ENCODE results near the gene TOMM7.

Gene TOMM7

DNA sequence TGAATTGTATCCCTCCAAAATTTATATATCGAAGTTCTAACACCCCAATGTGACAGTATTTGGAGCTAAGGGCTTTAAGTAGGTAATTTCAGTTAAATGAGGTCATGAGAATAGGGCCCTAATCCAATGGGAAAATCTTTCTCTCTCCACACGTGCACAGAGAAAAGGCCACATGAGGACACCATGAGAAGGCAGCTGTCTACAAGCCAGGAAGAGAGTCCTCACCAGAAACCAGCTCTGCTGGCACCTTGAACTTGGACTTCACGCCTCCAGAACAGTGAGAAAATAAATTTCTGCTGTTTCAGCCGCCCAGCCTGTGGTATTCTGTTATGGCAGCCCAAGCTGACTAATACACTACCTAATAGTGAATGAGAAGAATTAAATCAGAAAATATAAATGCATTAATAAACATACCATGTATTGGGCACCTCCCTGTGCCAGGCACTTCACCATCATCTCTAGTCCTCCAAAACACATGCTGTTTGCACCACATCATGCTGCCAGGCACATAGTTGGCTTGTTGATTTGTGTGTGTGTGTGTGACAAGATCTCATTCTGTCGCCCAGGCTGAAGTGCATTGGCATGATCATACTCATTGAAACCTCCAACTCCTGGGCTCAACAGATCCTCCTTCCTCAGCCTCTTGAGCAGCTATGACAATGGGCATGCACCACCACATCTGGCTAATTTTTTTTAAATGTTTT is 9.1 kb upstream of the TOMM7 start:
- TF ChIP-seq FOXP2 (optimal IDR thresholded peaks at IDR 0.05; ENCODE audit: borderline replicate concordance, extremely low read depth, extremely low read length, insufficient read depth) (no peak), POLR2AphosphoS5 (IDR thresholded peaks at IDR 0.05; ENCODE audit: low read depth, low read length) (no peak)
- TF ChIP-seq, protein P1, sequence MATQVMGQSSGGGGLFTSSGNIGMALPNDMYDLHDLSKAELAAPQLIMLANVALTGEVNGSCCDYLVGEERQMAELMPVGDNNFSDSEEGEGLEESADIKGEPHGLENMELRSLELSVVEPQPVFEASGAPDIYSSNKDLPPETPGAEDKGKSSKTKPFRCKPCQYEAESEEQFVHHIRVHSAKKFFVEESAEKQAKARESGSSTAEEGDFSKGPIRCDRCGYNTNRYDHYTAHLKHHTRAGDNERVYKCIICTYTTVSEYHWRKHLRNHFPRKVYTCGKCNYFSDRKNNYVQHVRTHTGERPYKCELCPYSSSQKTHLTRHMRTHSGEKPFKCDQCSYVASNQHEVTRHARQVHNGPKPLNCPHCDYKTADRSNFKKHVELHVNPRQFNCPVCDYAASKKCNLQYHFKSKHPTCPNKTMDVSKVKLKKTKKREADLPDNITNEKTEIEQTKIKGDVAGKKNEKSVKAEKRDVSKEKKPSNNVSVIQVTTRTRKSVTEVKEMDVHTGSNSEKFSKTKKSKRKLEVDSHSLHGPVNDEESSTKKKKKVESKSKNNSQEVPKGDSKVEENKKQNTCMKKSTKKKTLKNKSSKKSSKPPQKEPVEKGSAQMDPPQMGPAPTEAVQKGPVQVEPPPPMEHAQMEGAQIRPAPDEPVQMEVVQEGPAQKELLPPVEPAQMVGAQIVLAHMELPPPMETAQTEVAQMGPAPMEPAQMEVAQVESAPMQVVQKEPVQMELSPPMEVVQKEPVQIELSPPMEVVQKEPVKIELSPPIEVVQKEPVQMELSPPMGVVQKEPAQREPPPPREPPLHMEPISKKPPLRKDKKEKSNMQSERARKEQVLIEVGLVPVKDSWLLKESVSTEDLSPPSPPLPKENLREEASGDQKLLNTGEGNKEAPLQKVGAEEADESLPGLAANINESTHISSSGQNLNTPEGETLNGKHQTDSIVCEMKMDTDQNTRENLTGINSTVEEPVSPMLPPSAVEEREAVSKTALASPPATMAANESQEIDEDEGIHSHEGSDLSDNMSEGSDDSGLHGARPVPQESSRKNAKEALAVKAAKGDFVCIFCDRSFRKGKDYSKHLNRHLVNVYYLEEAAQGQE (IDR thresholded peaks at IDR 0.05; ENCODE audit: insufficient read depth in 1 of 2, low read depth in 2 of 2, low read length in 2 of 2) = no peak

DNA sequence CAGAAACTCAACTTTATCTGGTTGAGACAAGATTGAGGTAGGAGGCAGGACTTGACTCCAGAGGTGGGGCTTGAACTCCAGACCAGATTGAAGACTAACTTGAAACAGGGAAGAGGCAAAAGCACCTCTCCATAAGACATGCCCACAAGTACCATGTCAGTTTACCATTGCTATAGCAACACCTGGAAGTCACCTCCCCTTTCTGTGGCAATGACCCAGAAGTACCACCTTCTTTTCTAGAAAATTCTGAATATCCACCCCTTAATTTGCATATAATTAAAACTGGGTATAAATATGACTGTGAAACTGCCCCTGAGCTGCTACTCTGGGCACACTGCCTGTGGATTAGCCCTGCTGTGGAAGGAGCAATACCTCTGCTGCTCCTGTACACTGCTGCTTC is 4.9 kb upstream of the TOMM7 start:
- TF ChIP-seq TAF1 (IDR thresholded peaks at IDR 0.05; ENCODE audit: borderline replicate concordance, insufficient read depth, low read length) = no peak
- TF ChIP-seq FOXP2 (optimal IDR thresholded peaks at IDR 0.05; ENCODE audit: borderline replicate concordance, extremely low read depth, extremely low read length, insufficient read depth) = no peak
- TF ChIP-seq, protein P1 (IDR thresholded peaks at IDR 0.05; ENCODE audit: insufficient read depth in 1 of 2, low read depth in 2 of 2, low read length in 2 of 2) = no peak
- TF ChIP-seq SIN3A (IDR thresholded peaks at IDR 0.05; ENCODE audit: borderline replicate concordance, insufficient read depth, low read length) = no peak
- no peak for TF ChIP-seq POLR2AphosphoS5 (IDR thresholded peaks at IDR 0.05; ENCODE audit: low read depth, low read length)

DNA sequence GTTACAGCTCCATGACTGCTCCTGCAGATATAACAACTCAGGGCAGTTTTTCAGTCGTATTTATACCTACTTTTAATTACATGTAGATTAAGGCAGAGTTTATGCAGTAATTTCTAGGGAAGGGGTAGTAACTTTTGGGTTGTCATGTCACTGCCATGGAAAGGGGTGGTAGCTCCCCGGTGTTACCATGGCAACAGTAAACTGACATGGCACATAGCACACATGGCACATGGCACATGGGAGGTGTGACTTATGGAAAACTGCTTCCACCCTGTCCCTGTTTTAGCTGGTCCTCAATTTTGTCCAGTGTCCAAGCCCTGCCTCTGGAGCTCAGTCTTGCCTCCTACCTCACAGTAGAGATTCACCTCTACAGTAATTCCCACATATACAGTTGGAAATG is 3.9 kb upstream of the TOMM7 start:
- TF ChIP-seq TAF1 (IDR thresholded peaks at IDR 0.05; ENCODE audit: borderline replicate concordance, insufficient read depth, low read length) (no peak), POLR2AphosphoS5 (IDR thresholded peaks at IDR 0.05; ENCODE audit: low read depth, low read length) (no peak), SIN3A (IDR thresholded peaks at IDR 0.05; ENCODE audit: borderline replicate concordance, insufficient read depth, low read length) (no peak), FOXP2 (optimal IDR thresholded peaks at IDR 0.05; ENCODE audit: borderline replicate concordance, extremely low read depth, extremely low read length, insufficient read depth) (no peak)
- TF ChIP-seq, protein P1 (IDR thresholded peaks at IDR 0.05; ENCODE audit: insufficient read depth in 1 of 2, low read depth in 2 of 2, low read length in 2 of 2) = no peak

DNA sequence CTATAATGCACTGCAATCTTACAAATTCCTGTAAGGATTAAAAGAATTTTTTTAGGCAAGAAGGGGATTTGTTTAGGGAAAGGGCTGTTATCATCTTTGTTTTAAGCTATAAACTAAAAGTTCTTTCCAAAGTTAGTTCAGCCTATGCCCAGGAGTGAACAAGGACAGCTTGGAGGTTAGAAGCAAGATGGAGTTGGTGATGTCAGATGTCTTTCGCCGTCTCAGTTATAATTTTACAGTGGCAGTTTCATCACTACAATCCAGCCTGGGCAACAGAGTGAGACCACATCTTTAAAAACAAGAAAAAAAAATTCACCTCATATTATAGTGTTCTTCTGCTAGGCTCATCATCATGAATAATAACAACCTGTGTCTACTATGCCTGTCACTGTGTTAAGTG is 2.1 kb upstream of the TOMM7 start:
- TF ChIP-seq, protein P1 (IDR thresholded peaks at IDR 0.05; ENCODE audit: insufficient read depth in 1 of 2, low read depth in 2 of 2, low read length in 2 of 2) = no peak
- TF ChIP-seq POLR2AphosphoS5 (IDR thresholded peaks at IDR 0.05; ENCODE audit: low read depth, low read length) = no peak
- TF ChIP-seq SIN3A (IDR thresholded peaks at IDR 0.05; ENCODE audit: borderline replicate concordance, insufficient read depth, low read length) = no peak
- no peak for TF ChIP-seq TAF1 (IDR thresholded peaks at IDR 0.05; ENCODE audit: borderline replicate concordance, insufficient read depth, low read length)

DNA sequence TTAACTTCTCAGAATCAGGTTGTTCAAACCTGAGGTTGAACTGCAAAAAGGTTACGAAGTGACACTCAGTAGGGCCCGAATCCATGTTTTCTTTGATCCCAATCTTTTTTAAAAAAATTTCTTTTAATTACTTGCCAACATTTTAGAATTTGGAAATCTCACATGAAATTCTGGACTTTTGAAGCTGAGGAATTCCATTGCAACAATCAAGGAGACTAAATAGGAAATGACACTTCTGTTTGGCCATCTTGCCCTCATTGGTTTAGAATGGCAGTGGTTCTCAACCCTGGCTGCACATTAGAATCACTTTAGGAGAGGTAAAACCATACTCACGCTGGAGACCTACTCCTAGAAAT is 471 bp upstream of the TOMM7 start:
- TF ChIP-seq FOXP2 (optimal IDR thresholded peaks at IDR 0.05; ENCODE audit: borderline replicate concordance, extremely low read depth, extremely low read length, insufficient read depth) (no peak), SIN3A (IDR thresholded peaks at IDR 0.05; ENCODE audit: borderline replicate concordance, insufficient read depth, low read length) (no peak), POLR2AphosphoS5 (IDR thresholded peaks at IDR 0.05; ENCODE audit: low read depth, low read length) (no peak), TAF1 (IDR thresholded peaks at IDR 0.05; ENCODE audit: borderline replicate concordance, insufficient read depth, low read length) (no peak)
- TF ChIP-seq, protein P1 (IDR thresholded peaks at IDR 0.05; ENCODE audit: insufficient read depth in 1 of 2, low read depth in 2 of 2, low read length in 2 of 2) = no peak

Data from PFSK-1 (cell line).